K562 (cell line): ENCODE measurements around the gene CD320. TPM values are rescaled to one million over a fixed set of nuclear protein-coding genes. Genes with fewer than 3 reads are reported as not detected.

ENCODE experiments used
- ATAC-seq: fragments of 200-7000 bp; cut with Tn5 transposase; 3 replicates; pipeline ENCODE4 v1.9.1; 2020; ENCODE audit warnings: moderate library complexity
- BruUV-seq: library from RNA; stranded (reverse); fragments of 400-500 nt; replicated peaks from 2 replicates; lab custom pipeline; 2021; lab: Mats Ljungman, UMichigan
- CTCF ChIA-PET: fragments of 300-600 bp; formaldehyde crosslinking; extraction: SDS; loops from one replicate; lab custom pipeline; 2021; ENCODE audit warnings: low intra/inter-chr PET ratio; lab: Yijun Ruan, JAX
- POLR2A ChIA-PET: fragments of 300-600, 350-650 bp; sonication (Branson Sonifier 250); formaldehyde crosslinking; extraction: SDS; loops from one replicate; lab custom pipeline; 2021; ENCODE audit warnings: antibody characterized with exemption, inconsistent platforms; lab: Yijun Ruan, JAX
- DNase-seq, 4 experiments: peaks; one replicate each; pipeline versions ENCODE4 v3.0.0 to v3.0.0-alpha.2; 2011 to 2018; ENCODE audit warnings: low spot score in 3 of 4, mixed read lengths in 3 of 4; ENCODE audit errors: extremely low read depth in 1 of 4
- FAIRE-seq: peaks from 2 replicates; lab custom pipeline; 2011; peaks lifted over from hg19 to GRCh38; lab: Jason Lieb, UNC
- H2AFZ ChIP-seq: 2 replicates; pipeline ENCODE4 v1.6.0; 2011; ENCODE audit warnings: low read depth, low read length, control low read depth, inconsistent platforms
- H3K27ac ChIP-seq: fragments of 200-600 bp; 3 replicates; pipeline ENCODE4 v1.8.0; 2011; ENCODE audit warnings: low read depth, mild to moderate bottlenecking, control low read depth, inconsistent platforms, low read length, moderate library complexity, mixed read lengths; ENCODE audit errors: extremely low read depth
- H3K27me3 ChIP-seq, 2 experiments: fragments of 300-600 bp in 1 of 2; 2 replicates in 1 of 2; 3 replicates in 1 of 2; pipeline versions ENCODE4 v1.6.0 to v1.8.0; 2011; ENCODE audit warnings: inconsistent platforms in 2 of 2, low read length in 2 of 2, mild to moderate bottlenecking in 1 of 2, mixed read lengths in 1 of 2, moderate library complexity in 1 of 2; ENCODE audit not compliant: control insufficient read depth in 2 of 2, insufficient read depth in 2 of 2
- H3K36me3 ChIP-seq: fragments of 300-600 bp; 3 replicates; pipeline ENCODE4 v1.8.0; 2011; ENCODE audit warnings: mild to moderate bottlenecking, low read length, inconsistent platforms; ENCODE audit not compliant: control insufficient read depth, insufficient read depth
- H3K4me1 ChIP-seq, 2 experiments: fragments of 200-600 bp in 1 of 2; replicated peaks in 1 of 2; 2 replicates in 1 of 2; 3 replicates in 1 of 2; pipeline versions ENCODE4 v1.5.1 to v1.8.0; 2011; ENCODE audit warnings: inconsistent platforms in 2 of 2, low read length in 2 of 2, mild to moderate bottlenecking in 1 of 2, mixed read lengths in 1 of 2, moderate library complexity in 1 of 2; ENCODE audit not compliant: control insufficient read depth in 2 of 2, insufficient read depth in 2 of 2
- H3K4me2 ChIP-seq: 2 replicates; pipeline ENCODE4 v1.6.1; 2011; ENCODE audit warnings: low read length, control low read depth, inconsistent platforms, mixed read lengths; ENCODE audit not compliant: insufficient read depth
- H3K4me3 ChIP-seq: fragments of 200-600 bp; sonication (generic), shearing (Covaris generic); 2 replicates; pipeline ENCODE4 v1.5.1; 2016; ENCODE audit warnings: control low read depth, inconsistent platforms
- H3K79me2 ChIP-seq: fragments of 200-600 bp; 3 replicates; pipeline ENCODE4 v1.8.0; 2011; ENCODE audit warnings: low read length, inconsistent platforms; ENCODE audit not compliant: control insufficient read depth, insufficient read depth
- H3K9ac ChIP-seq, 2 experiments: 2 replicates each; pipeline versions ENCODE4 v1.6.0 to v1.6.1; 2011; ENCODE audit warnings: low read depth in 2 of 2, low read length in 2 of 2, control low read depth in 1 of 2, inconsistent platforms in 1 of 2, mild to moderate bottlenecking in 1 of 2, mixed read lengths in 1 of 2; ENCODE audit not compliant: insufficient read depth in 1 of 2
- H3K9me1 ChIP-seq: one replicate; pipeline ENCODE4 v1.6.0; 2011; ENCODE audit warnings: inconsistent platforms, mild to moderate bottlenecking, low read length, moderate library complexity; ENCODE audit not compliant: control insufficient read depth, insufficient read depth
- H3K9me3 ChIP-seq: replicated peaks from 2 replicates; pipeline ENCODE4 v1.5.1; 2011; ENCODE audit warnings: low read depth, low read length, inconsistent platforms; ENCODE audit not compliant: control insufficient read depth, insufficient read depth
- H4K20me1 ChIP-seq: replicated peaks from 2 replicates; pipeline ENCODE4 v1.6.1; 2011; ENCODE audit warnings: low read length, inconsistent platforms, mixed read lengths; ENCODE audit not compliant: control insufficient read depth, insufficient read depth
- ZNF384 ChIP-seq: IDR thresholded peaks from 2 replicates; pipeline ENCODE4 v1.6.1; 2012; ENCODE audit warnings: low read depth, low read length, improper control_type of control experiment
- WGBS: fragments of 100-300 bp; shearing (Covaris generic); methylation state at CpG from one replicate; pipeline ENCODE4 v1.1.6; 2016; ENCODE audit warnings: low coverage, mixed read lengths; ENCODE audit not compliant: insufficient coverage; ENCODE audit errors: missing lambda C conversion rate; 5-methylcytosine and 5-hydroxymethylcytosine counted together
- in situ Hi-C: fragments of 300-500 bp; cut with MboI; formaldehyde crosslinking; loops from 4 replicates; pipeline ENCODE4 v1.15.0; 2018; ENCODE audit warnings: inconsistent platforms, mixed read lengths
- intact Hi-C: fragments of 100-400 bp; cut with micrococcal nuclease; formaldehyde crosslinking; loops from 2 replicates; pipeline ENCODE4 v1.14.2; 2022
- polyA plus RNA-seq, 8 experiments: library from polyadenylated mRNA; depleted of rRNA in 4 of 8; stranded (reverse) in 5 of 8; unstranded in 3 of 8; fragments of >200 nt; fragmentation: Nextera tagmentation in 2 of 8; fragmentation: Illumina TruSeq in 1 of 8; extraction: Ambion mirVana in 2 of 8; extraction: Trizol in 1 of 8; gene quantifications; 2 replicates each; pipeline versions ENCODE4 v1.2.1 to v1.2.3, GENCODE V29; 2011 to 2014; ENCODE audit warnings: inconsistent platforms in 1 of 8, missing spikeins in 1 of 8
- total RNA-seq, 7 experiments: library from RNA; depleted of rRNA in 6 of 7; stranded (reverse); fragments of >200 nt in 6 of 7; fragmentation: Illumina TruSeq in 2 of 7; extraction: Trizol in 2 of 7; gene quantifications; 2 replicates each; pipeline versions ENCODE4 v1.2.1 to v1.2.3, GENCODE V29; 2011 to 2021; ENCODE audit warnings: low replicate concordance in 1 of 7
- TF ChIP-seq, protein P1 (sequence below): sonication (generic); formaldehyde crosslinking; IDR thresholded peaks from 2 replicates; pipeline ENCODE4 v1.8.0; 2022; ENCODE audit warnings: mild to moderate bottlenecking, missing genetic modification reagents

Gene CD320
- total and polyA plus RNA-seq, 9 of the 15 experiments (the other 6 are each of a cell fraction or from before 2014, with no cell fraction given) = 0.45 to 94.5 (median 34.4) TPM

DNA sequence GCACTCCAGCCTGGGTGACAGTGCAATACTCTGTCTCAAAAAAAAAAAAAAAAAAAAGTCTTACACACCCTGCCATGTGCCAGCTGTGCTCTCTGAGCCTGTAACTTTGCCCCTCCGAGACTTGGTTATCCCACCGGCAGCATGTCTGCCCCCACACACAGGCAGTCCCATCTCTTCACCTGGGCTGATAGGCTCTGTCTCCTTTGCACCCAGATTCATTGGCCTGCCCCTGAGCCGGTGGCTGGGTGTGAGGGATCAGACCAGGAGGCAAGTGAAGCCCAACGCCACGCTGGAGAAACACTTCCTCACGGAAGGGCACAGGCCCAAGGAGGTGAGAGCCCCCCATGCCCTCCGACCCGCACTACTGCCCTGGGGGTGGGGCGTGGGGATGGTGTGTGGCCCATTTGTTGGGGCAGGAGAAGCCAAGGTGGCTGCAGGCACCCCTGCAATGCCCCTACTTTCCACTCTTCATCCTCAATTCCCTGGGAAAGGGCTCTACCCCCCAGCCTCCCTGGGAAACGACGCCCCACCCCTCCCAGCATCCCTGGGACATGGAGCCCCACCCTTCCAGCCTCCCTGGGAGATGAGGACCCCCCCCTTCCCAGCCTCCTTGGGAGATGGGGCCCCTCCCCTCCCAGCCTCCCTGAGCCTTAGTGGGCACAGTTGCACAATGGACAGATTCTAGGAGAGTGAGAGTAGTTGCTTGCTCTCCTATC is 53.7 kb downstream of the CD320 start:
- peak overlapping the region in 1 of 2 experiments; percentile 78; a peak in 2 of 4 replicates for H3K9ac ChIP-seq
- H3K9me3 ChIP-seq = no peaks in the 10 kb centered on the region
- no peaks in the 10 kb centered on the region for H4K20me1 ChIP-seq
- FAIRE-seq = no peak
- no peak overlapping the region for H3K4me3 ChIP-seq
- TF ChIP-seq, protein P1, sequence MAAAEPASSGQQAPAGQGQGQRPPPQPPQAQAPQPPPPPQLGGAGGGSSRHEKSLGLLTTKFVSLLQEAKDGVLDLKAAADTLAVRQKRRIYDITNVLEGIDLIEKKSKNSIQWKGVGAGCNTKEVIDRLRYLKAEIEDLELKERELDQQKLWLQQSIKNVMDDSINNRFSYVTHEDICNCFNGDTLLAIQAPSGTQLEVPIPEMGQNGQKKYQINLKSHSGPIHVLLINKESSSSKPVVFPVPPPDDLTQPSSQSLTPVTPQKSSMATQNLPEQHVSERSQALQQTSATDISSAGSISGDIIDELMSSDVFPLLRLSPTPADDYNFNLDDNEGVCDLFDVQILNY (CRISPR knock-in tag) = no peak
- peak; percentile 48; the same call in 1 of the 2 replicates for TF ChIP-seq ZNF384
- peak in 1 of 4 experiments; percentile 17 for DNase-seq
- CTCF ChIA-PET = interaction anchor here (2.2 to 3.8 kb wide), 2 partner anchors 96 to 284 kb away, joined by 12 to 63 read pairs; no protein-coding TSS in a partner anchor
- H3K27ac ChIP-seq = no peak overlapping the region
- POLR2A ChIA-PET = interaction anchor here (1.0 kb wide), 2 partner anchors 12 to 257 kb away, joined by 3 read pairs; no protein-coding TSS in a partner anchor
- no peak overlapping the region for H3K4me2 ChIP-seq
- no peaks in the 10 kb centered on the region for H3K9me1 ChIP-seq
- H3K79me2 ChIP-seq = no peaks in the 10 kb centered on the region
- in situ Hi-C loops (loop anchor here (5.0 kb wide), 3 partner anchors 97 to 307 kb away; no protein-coding TSS in a partner anchor), intact Hi-C loops (loop anchor here (10.0 kb wide), 1 partner anchor 240 kb away; no protein-coding TSS in a partner anchor)
- H3K27me3 ChIP-seq = no peaks in the 10 kb centered on the region
- WGBS = 38% methylated on average over 9 of the region's 11 CpGs
- no peaks in the 10 kb centered on the region for H3K36me3 ChIP-seq
- BruUV-seq = no TSS peak
- no peak overlapping the region for H2AFZ ChIP-seq
- H3K4me1 ChIP-seq = peaks cover 13 to 44% of the 10 kb centered on the region in 2 experiments; a peak in 4 of 5 replicates
- ATAC-seq = no peak
